Activated CD8-positive, alpha-beta memory T cell treated with anti-CD3 and anti-CD28 coated beads for 36 hours (primary cell): Measurements from ENCODE around the gene DNAAF5. TPM values are rescaled to one million over a fixed set of nuclear protein-coding genes. Genes with fewer than 3 reads are reported as not detected.

Experiments used
- CTCF ChIA-PET: fragments of 350-600 bp; sonication (Branson Sonifier 250); formaldehyde crosslinking; loops from one replicate; lab custom pipeline; 2021; ENCODE audit warnings: antibody characterized with exemption; lab: Charles Lee
- POLR2A ChIA-PET: fragments of 350-600 bp; sonication (Branson Sonifier 250); formaldehyde crosslinking; loops from one replicate; lab custom pipeline; 2021; ENCODE audit warnings: antibody characterized with exemption; lab: Charles Lee
- total RNA-seq, 2 experiments: library from RNA; stranded (reverse); gene quantifications; one replicate each; pipeline ENCODE4 v1.2.3, GENCODE V29; 2021

Gene DNAAF5
- total RNA-seq, 2 experiments from 2014 or later = 54.1 to 55.5 TPM

DNA sequence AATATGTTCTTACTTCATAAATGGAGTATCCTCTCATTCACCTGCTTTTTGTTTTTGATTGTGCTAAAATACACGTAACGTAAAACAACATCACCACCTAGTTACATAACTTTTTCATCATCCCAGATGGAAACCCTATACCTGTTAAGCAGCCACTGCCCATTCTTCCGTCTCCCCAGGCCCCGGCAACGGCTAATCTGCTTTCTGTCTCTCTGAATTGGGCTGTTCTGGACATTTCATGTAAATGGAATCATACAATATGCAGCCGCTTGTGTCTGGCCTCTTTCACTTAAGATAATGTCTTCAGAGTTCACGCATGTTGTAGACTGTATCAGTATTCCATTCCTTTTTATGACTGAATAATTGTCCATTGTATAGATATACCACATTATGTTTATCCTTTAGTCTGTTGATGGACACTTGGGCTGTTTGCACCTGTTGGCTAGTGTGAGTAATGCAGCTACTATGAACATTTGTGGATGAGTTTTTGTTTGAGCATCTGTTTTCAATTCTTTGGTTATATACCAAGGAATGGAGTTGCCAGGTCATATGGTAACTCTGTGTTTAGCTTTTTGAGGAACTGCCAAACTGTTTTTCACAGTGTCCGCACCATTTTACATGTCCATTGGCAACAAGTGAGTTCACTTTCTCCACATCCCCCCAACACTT is 91.7 kb downstream of the DNAAF5 start:
- ChIA-PET CTCF (interaction anchor here (1.1 to 1.9 kb wide), 2 partner anchors 11 to 13 kb away, joined by 3 to 7 read pairs; no protein-coding TSS in a partner anchor), POLR2A (interaction anchor here (1.3 kb wide), 1 partner anchor 14 kb away, joined by 6 read pairs; the partner anchor contains the start of gene SUN1)

DNA sequence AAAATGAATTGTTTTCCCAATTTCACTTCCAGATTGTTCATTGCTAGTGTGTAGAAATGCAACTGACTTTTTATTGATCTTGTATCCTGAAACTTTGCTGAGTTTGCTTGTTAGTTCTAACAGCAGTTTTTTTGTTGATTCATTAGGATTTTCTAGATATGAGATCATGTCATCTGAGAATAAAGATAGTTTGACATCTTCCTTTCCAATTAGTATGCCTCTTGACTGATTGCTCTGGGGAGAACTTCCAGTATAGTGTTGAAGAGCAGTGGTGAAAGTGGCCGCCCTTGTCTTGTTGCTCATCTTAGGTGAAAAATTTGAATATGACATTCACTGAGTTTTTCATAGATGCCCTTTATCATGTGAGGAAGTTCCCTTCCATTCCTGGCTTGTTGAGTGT is 93.8 kb downstream of the DNAAF5 start:
- POLR2A ChIA-PET = no interaction called here
- CTCF ChIA-PET = no interaction called here

DNA sequence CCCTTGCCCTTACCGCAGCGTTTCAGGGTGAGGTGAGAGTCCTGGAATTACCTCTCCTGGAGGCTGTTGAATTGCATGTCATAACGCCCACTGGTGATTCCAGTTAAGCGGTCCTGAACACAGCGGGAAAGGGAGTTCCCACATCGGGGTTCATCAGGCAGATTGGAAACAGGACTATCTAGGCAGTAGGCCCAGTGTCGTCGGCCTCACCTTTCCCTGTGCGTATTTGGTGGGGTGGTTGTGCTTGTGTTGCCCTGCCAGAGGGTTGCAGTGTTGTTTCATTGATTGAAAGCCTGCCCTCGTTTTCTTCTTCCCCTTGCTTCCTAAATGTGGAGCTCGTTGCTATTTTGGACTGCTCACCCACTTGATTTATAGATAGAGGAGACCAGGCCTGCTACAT is 95.2 kb downstream of the DNAAF5 start:
- ChIA-PET POLR2A (no interaction called here), CTCF (no interaction called here)

DNA sequence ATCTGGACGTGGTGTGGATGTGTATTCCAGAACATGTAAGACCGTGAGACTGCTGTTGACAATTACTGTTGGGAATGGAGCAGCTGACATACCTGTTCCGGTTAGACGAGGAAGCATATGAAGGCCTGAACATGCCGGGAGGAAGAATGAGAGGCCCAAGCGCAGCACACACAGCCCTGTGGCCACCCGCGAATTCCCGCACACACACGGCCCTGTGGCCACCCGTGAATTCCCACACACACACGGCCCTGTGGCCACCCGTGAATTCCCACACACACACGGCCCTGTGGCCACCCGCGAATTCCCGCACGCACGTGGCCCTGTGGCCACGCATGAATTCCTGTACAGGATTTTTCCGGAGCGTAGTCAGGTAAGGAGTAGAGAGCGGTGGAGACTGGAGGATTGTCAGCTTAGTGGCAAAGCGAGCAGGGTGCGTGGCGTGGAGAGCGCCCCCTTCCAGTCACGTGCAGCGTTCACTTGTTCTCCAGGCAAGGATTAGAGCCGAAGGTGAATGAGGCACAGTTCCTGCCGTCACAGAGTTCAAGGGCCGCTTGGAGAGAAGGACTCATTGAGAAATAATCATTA is 96.3 kb downstream of the DNAAF5 start:
- POLR2A ChIA-PET = no interaction called here
- CTCF ChIA-PET = no interaction called here

DNA sequence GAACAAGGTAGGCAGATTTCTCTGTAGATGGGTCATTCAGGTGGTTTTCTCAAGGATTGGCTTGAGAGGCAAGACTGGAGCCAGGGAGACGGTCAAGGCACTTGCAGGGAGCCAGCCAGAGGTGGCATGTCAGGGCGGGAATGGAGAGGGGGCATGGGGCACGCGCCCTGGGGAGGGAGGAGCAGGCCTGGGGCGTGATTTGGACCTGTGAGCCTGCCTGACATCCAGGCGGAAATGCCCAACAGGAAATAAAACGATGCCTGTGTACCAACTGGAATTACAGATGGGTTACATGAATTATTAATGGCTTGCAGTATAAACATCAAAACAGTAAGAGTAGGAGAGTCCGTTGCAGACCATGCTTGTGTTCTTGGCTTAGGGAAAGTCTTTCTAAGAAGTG is 97.2 kb downstream of the DNAAF5 start:
- CTCF ChIA-PET = no interaction called here
- POLR2A ChIA-PET = no interaction called here

DNA sequence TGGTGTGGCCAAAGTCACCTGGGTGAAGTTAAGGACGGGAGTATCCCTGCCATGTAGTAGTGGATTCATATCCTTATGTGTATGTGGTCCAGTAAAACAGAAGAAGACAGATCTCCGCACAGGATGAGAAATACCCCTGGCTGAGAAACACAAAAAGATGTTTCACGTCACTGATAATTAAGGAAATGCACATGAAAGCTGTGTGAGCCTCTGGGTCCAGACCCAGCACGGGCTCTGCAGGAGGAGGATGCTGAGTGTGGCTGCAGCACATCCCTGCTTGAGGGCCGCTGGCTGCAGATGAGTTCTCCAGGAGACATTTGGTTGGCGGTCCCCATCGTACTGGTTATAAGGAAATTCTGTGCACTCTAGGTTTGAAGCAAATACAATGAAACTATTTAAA is 97.6 kb downstream of the DNAAF5 start:
- POLR2A ChIA-PET = no interaction called here
- CTCF ChIA-PET = no interaction called here

DNA sequence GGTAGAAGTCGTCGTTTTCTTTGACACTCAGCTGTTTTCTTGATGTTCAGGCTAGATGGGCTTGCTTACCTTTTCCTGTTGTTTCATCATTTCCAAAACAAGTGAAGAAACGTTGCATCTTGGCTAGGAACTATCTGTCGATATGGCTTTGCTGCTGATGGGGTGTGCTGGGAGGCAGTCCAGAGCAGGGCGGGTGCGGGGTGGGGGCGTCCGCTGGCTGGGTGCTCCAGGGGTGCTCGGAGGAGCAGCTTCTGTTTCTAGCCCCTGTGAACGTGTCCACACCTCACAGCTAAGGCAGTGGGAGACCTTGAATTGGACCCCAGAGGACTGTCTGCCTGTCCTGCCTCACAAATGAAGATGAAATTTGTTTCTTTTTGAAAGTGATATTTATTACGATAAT is 98.2 kb downstream of the DNAAF5 start:
- ChIA-PET POLR2A (no interaction called here), CTCF (no interaction called here)

DNA sequence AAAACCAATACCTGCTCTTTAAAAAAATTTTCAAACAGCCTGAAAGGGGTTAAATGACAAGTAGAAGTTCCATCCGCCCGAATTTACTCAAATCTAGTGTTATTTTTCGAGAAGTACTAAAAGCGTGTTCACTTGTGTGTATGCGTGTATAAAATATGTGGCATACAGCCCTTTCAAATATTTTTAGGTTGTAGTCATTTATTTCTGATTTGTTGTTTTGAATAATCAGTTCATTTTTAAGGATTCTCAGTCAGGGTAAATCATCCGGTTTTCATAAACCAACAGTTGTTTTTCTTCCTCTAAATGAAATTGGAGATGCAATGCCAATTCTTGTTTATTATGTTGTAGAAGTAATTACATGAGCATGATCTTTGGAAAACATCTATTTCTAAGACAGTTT is 98.9 kb downstream of the DNAAF5 start:
- ChIA-PET CTCF (no interaction called here), POLR2A (no interaction called here)

DNA sequence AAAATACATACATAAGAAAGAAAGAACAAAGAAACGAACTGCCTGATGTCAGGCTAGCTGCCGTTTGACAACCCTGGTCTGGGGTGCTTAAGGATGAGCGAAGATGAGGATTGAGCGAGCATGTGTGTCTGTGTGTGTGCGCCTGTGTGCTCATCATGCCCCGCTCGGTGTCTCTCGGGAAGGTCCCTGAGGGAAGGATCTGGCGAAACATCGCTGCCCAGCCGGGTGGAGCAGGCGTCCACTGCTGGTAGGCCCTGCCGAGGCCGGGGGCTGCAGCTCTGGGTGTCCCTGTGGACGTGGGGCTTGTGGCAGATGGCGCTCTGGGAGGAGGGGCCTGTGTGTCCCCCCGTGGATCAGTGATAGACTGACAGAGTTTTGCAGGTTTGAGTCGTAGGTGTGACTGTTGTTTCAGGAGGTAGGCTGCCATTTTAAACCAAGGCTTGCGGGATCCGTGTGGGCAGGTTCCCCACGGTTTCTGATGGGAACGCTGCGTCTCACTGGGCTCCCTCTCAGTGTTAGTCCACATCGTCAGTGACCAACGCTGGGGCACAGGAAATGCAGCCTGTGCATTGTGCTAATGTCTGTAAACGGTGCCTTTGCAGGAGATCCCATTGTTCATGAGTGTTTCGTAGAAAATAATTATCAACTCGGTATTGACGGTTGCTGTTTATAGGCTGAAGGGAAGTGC is 99.9 kb downstream of the DNAAF5 start:
- ChIA-PET CTCF (no interaction called here), POLR2A (no interaction called here)

DNA sequence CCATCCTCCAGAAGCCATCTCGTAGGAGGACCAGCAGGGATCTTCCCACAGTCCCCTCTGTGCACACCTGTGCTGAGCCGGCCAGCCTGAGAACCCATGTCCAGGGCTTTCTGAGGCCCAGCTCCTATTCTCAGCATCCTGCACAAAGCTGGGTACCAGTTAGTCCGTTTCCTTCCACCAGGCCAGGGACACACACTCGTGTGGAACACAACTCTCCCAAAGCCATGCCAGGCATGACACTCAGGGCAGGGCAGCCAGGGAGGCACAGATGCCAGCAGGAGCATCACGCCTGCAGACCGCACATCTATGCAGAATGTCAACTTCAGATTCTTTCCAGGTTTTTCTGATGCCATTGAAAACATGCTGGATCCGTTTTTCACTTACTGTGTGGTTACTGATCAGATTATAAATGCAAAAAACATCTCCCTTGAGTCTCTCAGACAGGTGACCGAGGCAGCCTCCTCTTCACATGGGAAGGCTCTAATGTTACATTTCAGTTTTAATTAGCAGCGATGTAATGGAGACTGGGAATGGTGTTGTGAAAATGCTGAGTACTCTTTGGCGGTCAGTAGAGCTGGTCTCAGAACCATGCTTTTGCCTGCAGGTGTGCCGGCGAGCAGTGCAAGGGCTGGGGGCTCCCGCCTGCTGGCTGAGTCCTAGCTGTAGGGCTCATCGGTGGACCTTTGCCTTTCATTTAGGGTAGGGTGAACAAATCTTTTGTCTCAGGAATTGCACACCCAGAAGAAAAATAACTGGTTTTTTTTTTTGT is 102.5 kb downstream of the DNAAF5 start:
- ChIA-PET POLR2A (no interaction called here), CTCF (interaction anchor here (1.6 kb wide), 1 partner anchor 12 kb away, joined by 3 read pairs; no protein-coding TSS in a partner anchor)

DNA sequence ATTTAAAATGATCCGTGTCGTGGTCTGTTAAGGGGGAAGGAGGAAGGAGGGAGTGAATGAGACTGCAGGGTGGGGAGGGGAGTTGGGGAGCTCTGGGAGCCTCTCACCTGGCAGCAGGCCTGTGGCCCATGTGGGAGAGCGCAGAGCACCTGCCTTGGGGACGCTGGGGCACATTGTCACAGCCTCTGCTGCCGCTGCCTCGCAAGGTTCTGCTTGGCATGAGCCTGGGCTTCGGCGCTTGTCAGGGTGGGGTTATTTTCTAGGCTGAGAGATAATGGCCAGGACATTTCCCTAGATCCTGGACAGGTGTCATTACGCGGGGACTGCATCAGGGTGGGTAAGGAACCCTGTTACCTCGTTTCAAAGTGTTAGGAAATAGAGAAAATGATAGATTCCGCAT is 103.6 kb downstream of the DNAAF5 start:
- POLR2A ChIA-PET = no interaction called here
- CTCF ChIA-PET = interaction anchor here (0.6 to 1.6 kb wide), 2 partner anchors 13 to 144 kb away, joined by 3 to 4 read pairs; no protein-coding TSS in a partner anchor

DNA sequence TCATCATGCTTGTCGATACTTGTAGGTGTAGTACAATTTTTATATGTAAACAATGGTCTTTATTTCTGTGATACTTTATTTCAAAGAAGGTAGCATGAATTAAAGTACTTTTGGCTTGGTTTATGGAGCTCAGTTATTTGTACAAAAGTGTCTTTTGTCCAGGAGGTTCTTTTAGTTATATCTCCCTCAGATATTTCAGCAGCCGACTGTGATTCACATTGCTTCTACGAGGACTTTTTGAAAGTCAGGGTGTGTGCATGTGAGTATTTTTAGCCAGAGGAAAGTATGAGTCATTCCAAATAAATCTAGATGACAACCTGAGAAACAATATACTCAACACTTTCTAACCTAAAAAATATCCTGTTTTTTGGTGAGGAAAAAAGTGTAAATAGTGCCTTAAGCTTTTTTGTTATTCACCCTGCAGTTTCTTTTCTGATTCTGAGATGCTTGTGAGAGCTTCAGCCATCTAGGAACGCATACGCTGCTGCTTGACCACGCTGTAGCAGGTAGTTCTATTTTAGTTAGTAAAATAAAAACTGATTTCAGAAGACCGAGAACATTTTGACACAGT is 105.2 kb downstream of the DNAAF5 start:
- POLR2A ChIA-PET = interaction anchor here (0.8 to 1.7 kb wide), 4 partner anchors 14 to 92 kb away, joined by 3 to 8 read pairs (median 4); no protein-coding TSS in a partner anchor
- CTCF ChIA-PET = interaction anchor here (0.8 to 1.4 kb wide), 6 partner anchors 13 to 212 kb away, joined by 3 to 7 read pairs (median 4); no protein-coding TSS in a partner anchor

DNA sequence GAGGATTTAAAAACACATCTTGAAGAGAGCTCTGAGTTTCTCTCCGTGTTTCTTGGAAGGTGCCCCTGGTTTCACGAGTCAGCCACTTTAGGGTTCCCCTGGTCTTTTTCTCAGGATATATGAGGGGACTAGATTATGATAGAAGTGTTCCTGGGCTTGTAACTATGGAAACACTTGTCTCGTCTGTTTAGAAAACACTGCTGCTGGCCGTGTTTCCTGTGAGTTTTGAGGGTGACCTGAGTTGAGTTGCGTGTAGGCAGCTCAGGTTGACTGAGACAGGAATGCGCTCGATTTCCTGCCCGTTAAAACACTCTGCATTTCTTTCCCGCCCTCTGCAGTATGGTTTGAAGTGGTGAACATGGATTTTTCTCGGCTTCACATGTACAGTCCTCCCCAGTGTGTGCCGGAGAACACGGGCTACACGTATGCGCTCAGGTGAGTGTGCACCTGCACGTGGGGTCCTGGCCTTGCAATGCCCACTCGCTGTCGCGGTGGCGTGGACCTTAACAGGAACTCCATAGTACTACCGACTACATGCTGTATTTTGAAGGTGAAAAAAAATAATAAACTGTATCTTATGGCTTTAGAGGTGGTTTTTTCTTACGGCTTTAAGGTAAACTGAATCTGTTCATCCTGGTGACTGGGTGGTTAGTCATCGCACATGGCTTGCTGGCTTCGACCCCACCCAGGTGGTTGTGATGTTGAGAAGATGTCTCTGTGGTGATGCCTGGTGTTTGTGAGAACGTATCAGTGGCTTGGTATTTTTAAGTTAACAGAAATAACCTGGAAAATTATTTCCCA is 105.9 kb downstream of the DNAAF5 start, which contains the start of gene SUN1:
Gene SUN1 (plus strand): TSS at position 310 of the 801 bp plus-strand sequence. CDS start 49 bp downstream, at position 359.
- ChIA-PET POLR2A (interaction anchor here (0.7 to 1.7 kb wide), 5 partner anchors 15 to 247 kb away, joined by 3 to 8 read pairs (median 3); no protein-coding TSS in a partner anchor), CTCF (interaction anchor here (0.6 to 2.2 kb wide), 7 partner anchors 14 to 211 kb away, joined by 3 to 8 read pairs (median 4); no protein-coding TSS in a partner anchor)

DNA sequence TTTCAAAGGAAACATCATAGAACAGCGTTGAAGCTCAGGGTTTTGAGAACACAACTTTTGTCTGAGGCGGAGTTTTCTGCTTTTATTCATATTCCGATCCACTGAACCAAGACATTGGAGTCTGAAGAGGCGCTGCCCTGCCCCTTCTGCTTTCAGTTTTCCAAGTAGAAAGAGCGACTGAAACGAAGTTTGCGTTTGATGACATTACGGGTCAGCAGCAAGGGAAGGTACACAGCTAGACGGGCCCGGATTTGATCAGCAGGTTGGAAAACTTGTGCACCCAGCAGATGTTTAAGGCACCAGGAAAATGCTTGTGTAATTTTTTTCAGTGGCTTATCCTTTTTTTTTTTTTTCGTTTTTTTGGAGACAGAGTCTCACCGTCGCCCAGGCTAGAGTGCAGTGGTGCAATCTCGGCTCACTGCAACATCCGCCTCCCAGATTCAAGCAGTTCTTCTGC is 106.5 kb downstream of the DNAAF5 start:
- CTCF ChIA-PET = interaction anchor here (0.6 to 2.2 kb wide), 3 partner anchors 40 to 64 kb away, joined by 3 to 8 read pairs (median 4); no protein-coding TSS in a partner anchor
- POLR2A ChIA-PET = interaction anchor here (0.7 kb wide), 1 partner anchor 247 kb away, joined by 3 read pairs; no protein-coding TSS in a partner anchor

DNA sequence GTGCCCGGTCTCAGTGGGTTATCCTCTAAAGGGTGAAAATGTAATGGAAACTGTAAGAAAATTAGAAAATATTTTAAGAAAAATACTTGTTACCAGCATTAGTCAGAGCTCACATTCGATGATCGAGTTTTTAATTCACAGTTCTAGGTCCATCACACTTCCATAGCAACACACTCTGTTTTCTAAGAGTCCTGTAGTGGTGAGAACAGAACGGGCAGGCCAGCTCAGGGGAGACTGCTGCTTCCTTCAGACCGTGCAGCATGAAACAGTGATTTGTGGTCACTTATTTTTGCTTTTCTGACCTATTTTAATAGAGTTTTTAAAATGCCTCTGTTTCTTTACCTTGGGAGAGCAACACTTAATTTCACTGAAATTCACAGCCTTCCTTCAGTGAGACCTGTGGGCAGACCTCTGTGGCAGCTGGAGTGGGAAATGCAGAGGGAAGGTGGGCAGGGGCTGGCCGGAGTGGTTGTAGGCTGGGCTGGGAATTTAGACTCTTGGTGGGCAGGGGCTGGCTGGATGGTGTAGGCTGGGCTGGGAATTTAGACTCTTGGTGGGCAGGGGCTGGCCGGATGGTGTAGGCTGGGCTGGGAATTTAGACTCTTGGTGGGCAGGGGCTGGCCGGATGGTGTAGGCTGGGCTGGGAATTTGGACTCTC is 107.2 kb downstream of the DNAAF5 start:
- ChIA-PET CTCF (interaction anchor here (2.2 kb wide), 1 partner anchor 39 kb away, joined by 8 read pairs; no protein-coding TSS in a partner anchor), POLR2A (no interaction called here)

DNA sequence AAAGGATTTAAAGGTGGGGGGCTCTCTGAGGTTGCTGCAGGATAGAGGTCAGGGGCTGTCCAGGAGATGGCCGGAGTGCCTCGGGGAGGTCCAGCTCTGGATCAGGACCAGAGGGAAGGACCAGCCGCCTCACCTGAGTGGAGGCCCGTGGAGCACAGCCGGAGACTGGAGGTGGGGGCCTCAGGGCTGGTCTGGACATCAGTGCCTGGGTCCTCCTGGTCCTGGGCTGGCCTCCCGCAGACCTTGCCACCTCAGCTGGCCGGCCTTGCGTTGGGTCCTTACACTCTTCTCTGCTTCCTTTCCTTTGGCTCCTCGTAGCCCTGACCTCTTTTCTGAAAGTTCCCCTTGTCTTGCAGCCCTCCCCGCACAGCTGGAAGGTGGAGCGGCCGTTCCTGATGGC is 107.8 kb downstream of the DNAAF5 start:
- ChIA-PET CTCF (interaction anchor here (2.2 kb wide), 1 partner anchor 39 kb away, joined by 8 read pairs; no protein-coding TSS in a partner anchor), POLR2A (no interaction called here)

DNA sequence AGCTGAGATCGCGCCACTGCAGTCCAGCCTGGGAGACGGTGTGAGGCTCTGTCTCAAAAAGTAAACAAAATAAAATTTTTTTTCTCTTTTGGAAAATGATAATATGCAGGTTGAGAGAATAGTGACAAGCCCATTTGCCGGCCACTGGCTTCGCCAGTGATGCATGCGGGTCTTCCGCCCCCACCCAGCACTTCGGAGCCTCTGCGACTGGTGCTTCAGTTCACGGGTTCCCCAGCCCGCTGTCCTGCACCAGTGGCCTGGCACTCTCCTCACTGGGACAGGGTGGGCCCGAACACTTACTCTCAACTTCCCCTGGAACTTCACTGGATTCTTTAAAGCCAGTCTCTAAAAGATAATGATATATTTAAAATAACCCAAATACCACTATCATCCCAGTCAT is 108.5 kb downstream of the DNAAF5 start:
- ChIA-PET CTCF (interaction anchor here (0.6 to 2.2 kb wide), 2 partner anchors 38 to 229 kb away, joined by 3 to 8 read pairs; no protein-coding TSS in a partner anchor), POLR2A (no interaction called here)
